CD14-positive monocyte (primary cell): Measurements from ENCODE around the gene SPINK7. TPM values are rescaled to one million over a fixed set of nuclear protein-coding genes. Genes with fewer than 3 reads are reported as not detected.

Experiments
- DNase-seq, 3 donors: peaks; one replicate each; pipeline ENCODE4 v3.0.0-alpha.2; 2011 to 2022
- H2AFZ ChIP-seq: 2 replicates; pipeline ENCODE4 v1.6.0; 2012; ENCODE audit warnings: mild to moderate bottlenecking, low read depth, low read length, inconsistent platforms; ENCODE audit not compliant: insufficient read depth, poor library complexity, severe bottlenecking
- H3K27ac ChIP-seq, 2 donors: 1 replicate in 1 of 2; 2 replicates in 1 of 2; pipeline ENCODE4 v1.5.1; 2012 to 2013; ENCODE audit warnings: low read length in 2 of 2, control low read depth in 1 of 2, inconsistent platforms in 1 of 2, low read depth in 1 of 2, mild to moderate bottlenecking in 1 of 2
- H3K27me3 ChIP-seq, 2 donors: one replicate each; pipeline versions ENCODE4 v1.6.0 to v1.6.1; 2011 to 2013; ENCODE audit warnings: low read length in 2 of 2; ENCODE audit not compliant: control insufficient read depth in 2 of 2, insufficient read depth in 2 of 2
- H3K36me3 ChIP-seq, 2 donors: replicated peaks in 1 of 2; 1 replicate in 1 of 2; 2 replicates in 1 of 2; pipeline versions ENCODE4 v1.5.1 to v1.6.1; 2012 to 2013; ENCODE audit warnings: low read length in 2 of 2, control low read depth in 1 of 2, inconsistent platforms in 1 of 2, mild to moderate bottlenecking in 1 of 2; ENCODE audit not compliant: insufficient read depth in 2 of 2, control insufficient read depth in 1 of 2
- H3K4me1 ChIP-seq, 2 donors: 1 replicate in 1 of 2; 2 replicates in 1 of 2; pipeline versions ENCODE4 v1.5.1 to v1.6.1; 2012 to 2013; ENCODE audit warnings: low read length in 2 of 2, control low read depth in 1 of 2, inconsistent platforms in 1 of 2, mild to moderate bottlenecking in 1 of 2, moderate library complexity in 1 of 2; ENCODE audit not compliant: insufficient read depth in 2 of 2, control insufficient read depth in 1 of 2
- H3K4me2 ChIP-seq: replicated peaks from 2 replicates; pipeline ENCODE3; 2012; ENCODE audit warnings: low read length, moderate library complexity, mild to moderate bottlenecking; ENCODE audit not compliant: poor library complexity, severe bottlenecking; ENCODE audit errors: extremely low read depth
- H3K4me3 ChIP-seq, 3 experiments: fragments of 200-600 bp in 1 of 3; sonication (generic) in 1 of 3; replicated peaks in 1 of 3; 1 replicate in 2 of 3; 2 replicates in 1 of 3; pipeline ENCODE4 v1.5.1; 2011 to 2013; ENCODE audit warnings: low read length in 3 of 3, mild to moderate bottlenecking in 3 of 3, control low read depth in 2 of 3, low read depth in 2 of 3, inconsistent platforms in 1 of 3, moderate library complexity in 1 of 3
- H3K79me2 ChIP-seq: 2 replicates; pipeline ENCODE4 v1.6.0; 2012; ENCODE audit warnings: mild to moderate bottlenecking, control low read depth, inconsistent platforms, low read length, moderate library complexity; ENCODE audit not compliant: insufficient read depth
- H3K9ac ChIP-seq: 2 replicates; pipeline ENCODE4 v1.6.0; 2017; ENCODE audit warnings: low read length, mild to moderate bottlenecking; ENCODE audit not compliant: insufficient read depth, poor library complexity, severe bottlenecking
- H3K9me3 ChIP-seq, 2 donors: replicated peaks in 1 of 2; 1 replicate in 1 of 2; 2 replicates in 1 of 2; pipeline versions ENCODE4 v1.5.1 to v1.6.1; 2012 to 2013; ENCODE audit warnings: low read length in 2 of 2, control low read depth in 1 of 2; ENCODE audit not compliant: control insufficient read depth in 1 of 2, insufficient read depth in 1 of 2
- H4K20me1 ChIP-seq: 2 replicates; pipeline ENCODE4 v1.6.0; 2012; ENCODE audit warnings: mild to moderate bottlenecking, low read length, control low read depth, moderate library complexity; ENCODE audit not compliant: insufficient read depth
- H3K27ac Mint-ChIP-seq, 7 donors: one replicate each; pipeline ENCODE4 v1.8.0; 2020; ENCODE audit warnings: mild to moderate bottlenecking in 7 of 7, mixed read lengths in 7 of 7, moderate library complexity in 6 of 7, inconsistent platforms in 2 of 7
- H3K27me3 Mint-ChIP-seq, 3 donors: one replicate each; pipeline ENCODE4 v1.8.0; 2021 to 2022; ENCODE audit warnings: low read depth in 3 of 3, mild to moderate bottlenecking in 3 of 3, mixed read lengths in 3 of 3, moderate library complexity in 3 of 3, inconsistent platforms in 1 of 3
- H3K36me3 Mint-ChIP-seq, 2 donors: one replicate each; pipeline ENCODE4 v1.8.0; 2020; ENCODE audit warnings: mixed read lengths in 2 of 2, inconsistent platforms in 1 of 2, mild to moderate bottlenecking in 1 of 2
- H3K4me1 Mint-ChIP-seq: one replicate; pipeline ENCODE4 v1.8.0; 2020; ENCODE audit warnings: mild to moderate bottlenecking, mixed read lengths
- H3K4me3 Mint-ChIP-seq, 2 donors: one replicate each; pipeline ENCODE4 v1.8.0; 2020; ENCODE audit warnings: mild to moderate bottlenecking in 2 of 2, mixed read lengths in 2 of 2, moderate library complexity in 1 of 2
- H3K9me3 Mint-ChIP-seq, 7 donors: one replicate each; pipeline ENCODE4 v1.8.0; 2020 to 2022; ENCODE audit warnings: mixed read lengths in 7 of 7, mild to moderate bottlenecking in 6 of 7, moderate library complexity in 6 of 7, inconsistent platforms in 2 of 7
- whole genome bisulfite sequencing: methylation state at CpG from one replicate; pipeline ENCODE4 v1.1.5; 2013; ENCODE audit warnings: missing lambda C conversion rate; ENCODE audit not compliant: insufficient coverage; 5-methylcytosine and 5-hydroxymethylcytosine counted together
- intact Hi-C, 2 donors: fragments of 100-400 bp; cut with micrococcal nuclease; formaldehyde crosslinking; loops; one replicate each; pipeline versions ENCODE4 v1.15.0 to v1.15.1; 2023
- polyA plus RNA-seq, 3 donors: library from polyadenylated mRNA; depleted of rRNA in 1 of 3; unstranded in 2 of 3; stranded (reverse) in 1 of 3; fragments of 300-500 nt in 2 of 3; fragments of >200 nt in 1 of 3; fragmentation: Illumina TruSeq in 2 of 3; gene quantifications; 1 replicate in 2 of 3; 2 replicates in 1 of 3; pipeline ENCODE4 v1.2.3, GENCODE V29; 2012 to 2021
- TF ChIP-seq, protein P1 (sequence below): fragments of 200-600 bp; IDR thresholded peaks from one replicate; pipeline ENCODE4 v1.8.0; 2022; ENCODE audit warnings: antibody characterized with exemption, mild to moderate bottlenecking

Gene SPINK7
- polyA plus RNA-seq, 3 donors: not detected

DNA sequence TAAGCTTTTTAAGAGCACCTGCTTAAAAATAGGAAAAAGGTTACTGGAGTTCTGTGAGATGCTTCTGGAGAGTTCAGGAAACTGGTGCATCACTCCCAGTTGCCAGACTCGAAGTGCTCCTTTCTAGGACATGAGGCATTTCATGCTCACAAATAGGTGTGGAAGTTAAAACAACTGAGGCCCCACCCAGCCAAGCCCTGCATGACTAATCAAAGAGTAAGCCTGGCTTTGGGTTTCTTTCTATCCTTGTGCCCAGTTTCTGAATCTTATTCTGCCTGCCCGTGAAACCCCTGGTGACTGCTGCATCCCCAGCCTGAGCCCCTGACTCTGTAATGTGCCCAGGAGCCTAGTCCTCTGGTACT is 30.8 kb downstream of the SPINK7 start:
- Histone ChIP-seq H3K9ac (no peak overlapping the region), H3K4me2 (no peak overlapping the region), H2AFZ (peak overlapping the region; percentile 30), H3K4me3 (no peak overlapping the region), H3K27me3 (no peaks in the 10 kb centered on the region), H4K20me1 (no peaks in the 10 kb centered on the region), H3K9me3 (no peaks in the 10 kb centered on the region), H3K27ac (no peak overlapping the region), H3K4me1 (peaks cover 10 to 12% of the 10 kb centered on the region in 2 donors), H3K79me2 (no peaks in the 10 kb centered on the region), H3K36me3 (no peaks in the 10 kb centered on the region)
- DNase-seq: no peak
- Mint-ChIP-seq H3K4me1 (peaks cover 9% of the 10 kb centered on the region), H3K36me3 (peaks cover 0 to 2% of the 10 kb centered on the region in 2 donors), H3K27me3 (no peaks in the 10 kb centered on the region), H3K27ac (peak overlapping the region in 5 of 7 donors; percentile 57 to 81 (median 75)), H3K4me3 (no peak overlapping the region), H3K9me3 (peaks cover 0 to 3% (median 0%) of the 10 kb centered on the region in 7 donors)
- intact Hi-C loops: no loop called here
- TF ChIP-seq, protein P1, sequence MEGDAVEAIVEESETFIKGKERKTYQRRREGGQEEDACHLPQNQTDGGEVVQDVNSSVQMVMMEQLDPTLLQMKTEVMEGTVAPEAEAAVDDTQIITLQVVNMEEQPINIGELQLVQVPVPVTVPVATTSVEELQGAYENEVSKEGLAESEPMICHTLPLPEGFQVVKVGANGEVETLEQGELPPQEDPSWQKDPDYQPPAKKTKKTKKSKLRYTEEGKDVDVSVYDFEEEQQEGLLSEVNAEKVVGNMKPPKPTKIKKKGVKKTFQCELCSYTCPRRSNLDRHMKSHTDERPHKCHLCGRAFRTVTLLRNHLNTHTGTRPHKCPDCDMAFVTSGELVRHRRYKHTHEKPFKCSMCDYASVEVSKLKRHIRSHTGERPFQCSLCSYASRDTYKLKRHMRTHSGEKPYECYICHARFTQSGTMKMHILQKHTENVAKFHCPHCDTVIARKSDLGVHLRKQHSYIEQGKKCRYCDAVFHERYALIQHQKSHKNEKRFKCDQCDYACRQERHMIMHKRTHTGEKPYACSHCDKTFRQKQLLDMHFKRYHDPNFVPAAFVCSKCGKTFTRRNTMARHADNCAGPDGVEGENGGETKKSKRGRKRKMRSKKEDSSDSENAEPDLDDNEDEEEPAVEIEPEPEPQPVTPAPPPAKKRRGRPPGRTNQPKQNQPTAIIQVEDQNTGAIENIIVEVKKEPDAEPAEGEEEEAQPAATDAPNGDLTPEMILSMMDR: no peak
- 95% methylated on average over 2 of the region's 2 CpGs for WGBS

DNA sequence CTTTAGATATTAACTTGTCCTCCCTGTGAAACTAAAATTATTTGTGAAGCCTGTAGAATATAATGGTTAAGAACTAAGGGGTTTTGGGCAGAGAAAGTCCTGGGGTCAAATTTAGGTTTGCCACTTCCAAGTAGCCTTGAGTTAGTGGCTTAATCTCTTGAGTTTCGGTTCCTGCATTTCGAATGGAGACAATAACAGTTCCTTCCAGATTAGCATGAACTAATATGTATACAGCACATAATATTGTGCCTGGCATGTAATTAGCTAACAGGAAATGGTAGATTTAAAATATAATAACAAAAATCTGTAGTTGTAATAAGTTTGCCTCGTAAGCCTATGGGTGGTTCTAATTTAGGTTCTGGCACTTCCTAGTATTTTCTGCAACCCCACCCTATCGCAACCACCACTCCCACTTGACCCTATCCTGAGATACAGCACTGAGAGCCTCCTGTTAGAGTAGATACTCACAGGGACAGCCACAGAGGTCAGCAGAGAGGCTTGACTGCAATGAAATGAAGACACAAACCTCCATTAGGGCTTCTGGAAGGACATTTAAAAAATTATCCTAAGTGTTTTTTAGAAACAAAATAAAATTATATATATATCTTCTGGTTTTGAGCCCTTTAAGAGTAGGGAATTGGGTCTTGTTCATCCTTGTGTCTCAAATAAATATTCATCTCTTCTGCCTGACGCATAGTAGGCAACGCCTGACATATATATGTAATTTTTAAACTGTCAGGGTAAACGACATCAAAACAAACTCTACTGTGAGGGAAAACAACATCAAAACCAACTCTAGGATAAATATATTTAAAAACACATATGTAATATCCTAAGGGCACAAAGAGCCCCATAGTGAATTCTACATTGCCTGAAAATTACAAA is 31.6 kb downstream of the SPINK7 start:
- Mint-ChIP-seq H3K9me3 (peaks cover 0 to 3% (median 0%) of the 10 kb centered on the region in 7 donors), H3K27me3 (no peaks in the 10 kb centered on the region), H3K4me3 (no peak overlapping the region), H3K27ac (peak overlapping the region in 5 of 7 donors; percentile 55 to 81 (median 75)), H3K4me1 (peaks cover 9% of the 10 kb centered on the region), H3K36me3 (peaks cover 0 to 2% of the 10 kb centered on the region in 2 donors)
- Histone ChIP-seq H3K4me3 (no peak overlapping the region), H3K36me3 (no peaks in the 10 kb centered on the region), H3K4me2 (no peak overlapping the region), H3K27me3 (no peaks in the 10 kb centered on the region), H3K9me3 (no peaks in the 10 kb centered on the region), H3K79me2 (no peaks in the 10 kb centered on the region), H3K4me1 (peaks cover 10 to 12% of the 10 kb centered on the region in 2 donors), H4K20me1 (no peaks in the 10 kb centered on the region), H3K9ac (no peak overlapping the region), H3K27ac (no peak overlapping the region), H2AFZ (peak overlapping the region; percentile 30)
- no CpG with 5 or more reads among the region's 7 CpGs for WGBS
- intact Hi-C loops: no loop called here
- TF ChIP-seq, protein P1: no peak
- peak in 2 of 3 donors; percentile 3 to 10 for DNase-seq
